Measurements from ENCODE around the gene FAM170B. TPM values are rescaled to one million over a fixed set of nuclear protein-coding genes. Genes with fewer than 3 reads are reported as not detected.

Gene FAM170B
- total RNA-seq, 4 donors from 2014 or later: not detected

DNA sequence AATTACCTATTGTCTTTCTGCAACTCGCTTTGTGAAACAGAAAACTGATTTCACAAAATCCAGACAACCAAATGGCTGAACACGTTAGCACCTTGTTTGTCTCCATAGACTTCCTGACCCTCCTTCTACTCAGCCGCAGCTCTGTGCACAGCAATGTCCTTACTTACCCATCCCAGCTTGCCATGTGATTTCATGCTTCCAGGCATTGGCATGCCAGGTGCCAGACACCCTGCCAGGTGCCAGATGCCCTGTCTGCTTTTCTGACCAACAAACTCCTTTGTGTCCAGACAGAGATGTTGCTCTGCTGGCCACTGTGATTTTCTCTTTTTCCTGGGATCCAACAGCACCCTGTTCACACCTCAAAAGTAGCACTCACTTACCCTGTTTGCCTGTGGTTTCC is 16.1 kb upstream of the FAM170B start:
- Histone ChIP-seq H3K9me3 (peaks cover 0 to 14% (median 7%) of the 10 kb centered on the region in 3 donors), H3K27ac (no peak overlapping the region), H3K27me3 (peaks cover 0 to 10% (median 0%) of the 10 kb centered on the region in 4 donors), H3K4me1 (no peaks in the 10 kb centered on the region), H3K4me3 (no peak overlapping the region), H3K36me3 (no peaks in the 10 kb centered on the region)
- WGBS, 2 donors: 74 to 84% methylated on average over 3 of the region's 3 CpGs
- DNase-seq: no peak
- intact Hi-C loops (cut with DNase I): no loop called here
- TF ChIP-seq, protein P1, sequence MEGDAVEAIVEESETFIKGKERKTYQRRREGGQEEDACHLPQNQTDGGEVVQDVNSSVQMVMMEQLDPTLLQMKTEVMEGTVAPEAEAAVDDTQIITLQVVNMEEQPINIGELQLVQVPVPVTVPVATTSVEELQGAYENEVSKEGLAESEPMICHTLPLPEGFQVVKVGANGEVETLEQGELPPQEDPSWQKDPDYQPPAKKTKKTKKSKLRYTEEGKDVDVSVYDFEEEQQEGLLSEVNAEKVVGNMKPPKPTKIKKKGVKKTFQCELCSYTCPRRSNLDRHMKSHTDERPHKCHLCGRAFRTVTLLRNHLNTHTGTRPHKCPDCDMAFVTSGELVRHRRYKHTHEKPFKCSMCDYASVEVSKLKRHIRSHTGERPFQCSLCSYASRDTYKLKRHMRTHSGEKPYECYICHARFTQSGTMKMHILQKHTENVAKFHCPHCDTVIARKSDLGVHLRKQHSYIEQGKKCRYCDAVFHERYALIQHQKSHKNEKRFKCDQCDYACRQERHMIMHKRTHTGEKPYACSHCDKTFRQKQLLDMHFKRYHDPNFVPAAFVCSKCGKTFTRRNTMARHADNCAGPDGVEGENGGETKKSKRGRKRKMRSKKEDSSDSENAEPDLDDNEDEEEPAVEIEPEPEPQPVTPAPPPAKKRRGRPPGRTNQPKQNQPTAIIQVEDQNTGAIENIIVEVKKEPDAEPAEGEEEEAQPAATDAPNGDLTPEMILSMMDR (IDR thresholded peaks at IDR 0.05): no peak
- no peak for TF ChIP-seq POLR2A (IDR thresholded peaks at IDR 0.05)

DNA sequence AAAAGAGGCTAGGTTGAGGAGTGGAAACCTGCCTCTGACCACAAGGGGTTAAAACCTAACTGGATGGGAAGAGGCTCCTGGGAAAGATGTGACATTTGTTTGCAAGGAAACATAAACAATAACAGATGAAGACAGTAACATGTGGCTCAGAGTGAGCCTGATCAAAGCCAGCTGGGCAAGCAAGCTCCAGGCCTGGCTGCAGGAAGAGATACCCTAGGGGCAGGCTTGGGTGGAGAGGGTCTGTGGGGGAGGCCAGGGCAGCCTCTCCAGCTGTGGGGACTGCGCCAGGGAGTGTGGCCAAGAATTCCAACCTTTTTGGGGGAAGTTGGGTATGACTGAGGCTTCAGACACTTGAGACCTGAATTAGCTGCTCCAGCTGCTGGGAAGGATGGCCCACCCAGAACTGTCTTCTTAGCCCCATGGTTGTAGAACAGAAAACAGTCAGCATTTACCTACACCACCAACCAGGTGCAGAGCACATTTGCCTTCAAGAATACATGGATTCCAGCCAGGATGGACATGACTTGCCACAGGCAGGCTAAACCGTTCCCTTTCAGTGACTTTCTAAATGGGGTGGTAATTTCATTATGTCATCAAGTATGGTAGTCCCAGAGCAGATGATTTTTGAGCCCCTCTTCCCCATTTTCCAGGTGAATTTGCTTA is 10.4 kb upstream of the FAM170B start:
- Histone ChIP-seq H3K27me3 (peaks cover 0 to 10% (median 0%) of the 10 kb centered on the region in 4 donors), H3K4me3 (no peak overlapping the region), H3K27ac (no peak overlapping the region), H3K4me1 (peaks cover 3 to 16% (median 6%) of the 10 kb centered on the region in 3 donors), H3K36me3 (no peaks in the 10 kb centered on the region), H3K9me3 (peaks cover 0 to 14% (median 7%) of the 10 kb centered on the region in 3 donors)
- DNase-seq: no peak
- intact Hi-C loops (cut with DNase I): no loop called here
- 75 to 76% methylated on average over 2 of the region's 2 CpGs for WGBS, 2 donors
- TF ChIP-seq POLR2A (IDR thresholded peaks at IDR 0.05): no peak
- TF ChIP-seq, protein P1 (IDR thresholded peaks at IDR 0.05): no peak

DNA sequence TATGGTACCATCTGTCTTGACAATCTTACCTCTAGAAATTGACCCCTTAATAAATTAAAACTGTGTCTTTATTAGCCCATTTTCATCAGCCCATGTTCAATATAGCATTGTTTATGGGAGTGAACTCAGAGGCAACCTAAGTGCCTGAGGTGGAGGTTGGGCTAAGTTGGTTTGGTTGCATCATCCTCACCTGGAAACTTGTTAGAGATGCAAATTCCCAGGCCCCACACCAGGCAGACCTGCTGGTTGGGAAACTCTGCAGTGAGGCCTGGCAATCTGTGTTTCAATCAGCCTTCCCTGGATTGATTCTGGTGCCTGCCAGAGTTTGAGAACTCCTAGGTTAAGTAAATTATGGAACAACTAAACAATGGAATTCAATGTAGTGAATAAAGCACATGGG is 9.4 kb upstream of the FAM170B start:
- H3K27me3 ChIP-seq: peaks cover 0 to 10% (median 0%) of the 10 kb centered on the region in 4 donors
- DNase-seq: no peak
- intact Hi-C loops (cut with DNase I): no loop called here

DNA sequence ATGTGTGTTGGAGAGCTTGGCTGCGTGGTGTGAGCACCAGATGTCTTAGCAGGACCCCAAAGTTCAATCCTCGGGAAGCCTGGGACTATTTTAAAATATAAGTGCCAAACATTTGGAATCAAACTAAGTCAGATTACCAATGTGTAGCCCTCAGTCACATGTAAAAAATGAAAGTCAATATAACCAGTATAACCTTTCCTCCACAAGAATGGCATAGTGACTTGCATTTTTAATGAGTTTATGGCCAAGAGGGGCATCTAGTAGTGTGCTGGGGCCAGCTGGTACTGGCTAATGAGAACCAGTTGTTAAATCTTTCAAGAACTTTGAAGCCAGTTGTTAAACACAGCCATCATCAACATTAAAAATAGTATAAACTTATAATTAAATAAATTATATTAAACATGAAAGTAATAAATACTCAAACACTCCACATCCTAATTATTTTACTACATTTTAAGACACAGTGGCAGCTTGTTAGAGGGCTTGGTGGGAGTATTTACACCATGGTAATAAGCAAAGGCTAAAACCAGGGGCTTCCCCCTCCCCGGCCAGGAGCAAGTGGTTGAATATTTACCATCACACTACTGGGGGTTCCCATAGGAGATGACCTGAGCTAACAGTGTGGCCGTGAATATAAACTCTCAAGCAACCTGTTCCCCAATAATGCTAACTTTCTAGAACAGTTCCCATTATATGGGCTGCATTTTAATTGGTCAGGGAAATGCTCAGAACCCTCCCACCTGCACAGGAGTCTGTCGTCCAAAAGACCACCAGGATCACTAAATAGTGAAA is 7.9 kb upstream of the FAM170B start:
- Histone ChIP-seq H3K27ac (no peak overlapping the region), H3K4me3 (no peak overlapping the region), H3K27me3 (peaks cover 0 to 10% (median 0%) of the 10 kb centered on the region in 4 donors), H3K4me1 (peaks cover 3 to 21% (median 7%) of the 10 kb centered on the region in 3 donors), H3K36me3 (no peaks in the 10 kb centered on the region), H3K9me3 (no peaks in the 10 kb centered on the region)
- 69 to 90% methylated on average over 5 of the region's 5 CpGs for WGBS, 2 donors
- intact Hi-C loops (cut with DNase I): no loop called here
- TF ChIP-seq POLR2A (IDR thresholded peaks at IDR 0.05): no peak
- TF ChIP-seq, protein P1 (IDR thresholded peaks at IDR 0.05): no peak
- DNase-seq: no peak

More for the DNA sequence above, 9.4 kb upstream of the FAM170B start:
- Histone ChIP-seq H3K27ac (no peak overlapping the region), H3K4me3 (no peak overlapping the region), H3K9me3 (peaks cover 0 to 13% (median 6%) of the 10 kb centered on the region in 3 donors), H3K36me3 (no peaks in the 10 kb centered on the region), H3K4me1 (peaks cover 3 to 19% (median 7%) of the 10 kb centered on the region in 3 donors)
- TF ChIP-seq POLR2A (IDR thresholded peaks at IDR 0.05): no peak
- TF ChIP-seq, protein P1 (IDR thresholded peaks at IDR 0.05): no peak

Measured in esophagus squamous epithelium (tissue), 5 donors.